ENCODE data around the gene ACACA.

Gene ACACA

GRCh38 chr17:37340804-37341203 is 65.8 kb downstream of the ACACA start:
- DNase-seq, result no peak

GRCh38 chr17:37339321-37339720 is 67.3 kb downstream of the ACACA start:
- DNase-seq, result no peak

GRCh38 chr17:37338847-37339246 is 67.8 kb downstream of the ACACA start:
- DNase-seq, result no peak

DNA sequence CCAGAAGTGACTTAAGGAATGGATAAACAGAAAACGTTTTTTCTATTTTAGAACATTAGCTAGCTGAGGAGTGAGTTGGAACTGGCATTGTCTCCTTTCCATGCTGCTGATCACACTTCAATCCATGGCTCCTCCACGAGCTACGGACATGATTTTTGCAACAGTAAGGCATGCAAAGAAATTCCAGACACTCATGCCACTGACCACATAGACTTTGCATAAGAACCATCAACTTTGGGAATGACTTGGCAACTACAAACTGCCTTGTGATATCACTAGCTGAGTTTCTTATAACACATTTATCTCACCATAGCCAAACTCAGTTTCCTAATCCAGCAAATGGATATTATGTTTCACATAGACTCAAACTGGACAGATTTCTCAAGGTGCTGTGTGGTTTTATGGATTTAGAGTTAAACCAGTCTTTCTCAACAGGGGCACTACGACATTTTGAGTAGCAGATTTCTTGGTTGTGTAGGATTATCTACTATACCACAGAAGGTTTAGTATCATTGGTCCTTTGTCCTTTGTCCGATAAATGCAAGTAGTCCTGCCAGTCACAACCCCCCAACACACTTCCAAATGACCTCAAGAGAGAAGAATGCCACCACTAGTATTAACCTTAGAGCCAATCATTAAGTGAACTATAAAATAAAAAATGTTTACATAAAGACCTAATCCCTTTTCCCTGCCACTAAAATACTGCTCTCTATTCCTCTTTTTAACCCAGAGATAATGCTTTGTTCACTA is 79.1 kb downstream of the ACACA start:
- DNase-seq, result no peak

- DNase-seq, result no peak
These were observed 83.6 kb downstream of the ACACA start for GRCh38 chr17:37322826-37323561.

DNA sequence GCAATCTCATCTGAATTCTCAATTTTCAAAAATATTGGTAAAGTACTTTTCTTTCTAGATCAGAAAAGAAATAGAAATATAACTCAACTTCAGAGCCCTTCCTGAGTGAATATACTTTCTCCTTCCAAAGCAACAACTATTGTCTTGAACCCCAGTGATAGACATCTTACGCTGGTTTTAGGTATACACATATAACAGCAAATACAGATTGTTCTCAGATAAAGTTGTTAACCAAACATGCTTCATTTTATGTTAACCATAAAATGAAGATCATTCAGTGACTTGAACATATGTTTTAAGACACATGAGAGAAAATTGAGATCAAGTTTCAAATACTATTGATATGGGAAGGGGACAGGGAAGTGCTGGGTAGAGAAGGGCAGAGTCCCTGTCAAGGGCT is 84.5 kb downstream of the ACACA start:
- no peak for DNase-seq

DNA sequence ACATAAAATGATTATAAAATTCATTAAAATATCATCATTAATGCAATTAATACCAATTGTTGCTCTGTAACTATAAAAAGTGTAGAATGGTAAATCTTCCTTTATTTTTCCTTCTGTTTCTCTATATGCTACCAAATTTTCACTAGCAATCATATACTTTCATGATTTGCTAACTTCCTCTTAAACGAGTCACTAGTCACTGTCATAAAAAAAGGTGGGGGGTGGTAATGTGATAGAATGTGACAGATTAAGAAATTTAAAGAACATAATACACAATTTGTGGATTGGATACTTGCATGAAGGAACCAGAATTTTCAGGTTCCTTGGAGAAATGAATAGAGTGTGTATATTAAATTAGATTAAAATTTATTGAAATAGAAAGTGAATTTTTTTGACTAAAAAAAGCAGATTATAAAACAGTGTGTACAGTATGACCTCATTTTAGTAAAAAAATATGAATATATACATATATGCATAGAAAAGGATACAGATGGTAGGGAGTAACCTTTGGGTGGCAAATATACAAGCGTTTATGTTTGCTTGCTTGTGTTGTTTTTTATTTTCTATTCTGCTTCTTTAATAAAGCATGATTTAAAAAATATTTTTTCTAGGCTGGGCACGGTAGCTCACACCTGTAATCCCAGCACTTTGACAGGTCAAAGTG is 87.6 kb downstream of the ACACA start:
- no peak for DNase-seq

- DNase-seq, result no peak
These were observed 88.8 kb downstream of the ACACA start for GRCh38 chr17:37317867-37318266.

GRCh38 chr17:37315601-37316000 is 91.0 kb downstream of the ACACA start:
- DNase-seq, result no peak

GRCh38 chr17:37312137-37312923 is 94.3 kb downstream of the ACACA start:
- no peak for DNase-seq

- no peak for DNase-seq
These were observed 95.7 kb downstream of the ACACA start for GRCh38 chr17:37310940-37311339.

DNA sequence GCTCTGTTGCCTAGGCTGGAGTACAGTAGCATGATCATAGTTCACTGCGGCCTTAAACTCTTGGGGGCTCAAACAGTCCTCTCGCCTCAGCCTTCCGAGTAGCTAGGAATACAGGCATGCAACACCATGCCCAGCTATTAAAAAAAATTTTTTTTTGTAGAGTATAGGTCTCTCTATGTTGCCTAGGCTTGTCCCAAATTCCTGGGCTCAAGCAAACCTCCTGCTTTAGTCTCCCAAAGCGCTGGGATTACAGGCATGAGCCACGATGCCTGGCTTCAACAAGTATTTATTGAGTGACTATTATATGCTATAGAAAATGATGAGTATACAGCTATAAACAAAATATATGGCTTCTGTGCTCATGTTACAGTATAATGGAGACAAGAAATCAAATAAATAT is 97.6 kb downstream of the ACACA start:
- DNase-seq, result no peak

GRCh38 chr17:37305406-37305905 is 101.2 kb downstream of the ACACA start:
- no peak for DNase-seq

DNA sequence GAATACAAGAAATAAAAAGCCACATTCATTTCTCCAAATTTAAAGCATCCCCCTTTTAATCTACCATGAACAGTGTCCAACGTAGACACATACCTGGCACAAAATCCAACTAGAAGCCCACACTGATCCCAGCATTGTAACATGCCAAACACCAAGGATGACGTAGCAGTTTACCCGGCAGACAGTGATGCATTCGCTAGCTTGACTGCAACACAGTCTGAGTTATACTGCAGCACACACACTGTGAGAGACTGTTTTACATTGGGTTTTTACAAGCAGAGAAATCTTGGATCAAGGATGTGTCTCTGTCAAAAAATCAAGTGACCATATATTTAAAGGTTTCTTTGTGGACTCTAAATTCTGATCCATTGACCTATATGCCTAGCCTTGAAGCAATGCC is 105.3 kb downstream of the ACACA start:
- DNase-seq, result no peak

DNA sequence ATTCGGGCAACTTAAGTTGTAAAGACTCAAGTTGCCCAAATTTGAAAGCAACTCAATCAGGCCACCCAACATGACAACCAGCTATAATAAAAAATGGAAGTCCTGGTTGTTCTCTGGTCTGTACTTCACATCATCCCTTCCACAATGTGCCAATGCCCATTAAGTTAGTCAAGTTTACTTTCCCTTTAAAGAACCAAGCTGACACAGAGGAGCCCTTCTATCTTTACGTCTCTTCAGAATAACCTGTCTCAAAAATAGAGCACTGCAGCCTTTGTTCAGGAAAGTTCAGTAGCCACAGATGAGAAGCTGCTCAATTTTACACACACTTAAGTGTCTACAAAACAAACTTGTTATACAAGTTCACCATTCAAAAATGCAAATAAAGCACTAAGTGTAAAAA is 106.0 kb downstream of the ACACA start:
- DNase-seq, result no peak

DNA sequence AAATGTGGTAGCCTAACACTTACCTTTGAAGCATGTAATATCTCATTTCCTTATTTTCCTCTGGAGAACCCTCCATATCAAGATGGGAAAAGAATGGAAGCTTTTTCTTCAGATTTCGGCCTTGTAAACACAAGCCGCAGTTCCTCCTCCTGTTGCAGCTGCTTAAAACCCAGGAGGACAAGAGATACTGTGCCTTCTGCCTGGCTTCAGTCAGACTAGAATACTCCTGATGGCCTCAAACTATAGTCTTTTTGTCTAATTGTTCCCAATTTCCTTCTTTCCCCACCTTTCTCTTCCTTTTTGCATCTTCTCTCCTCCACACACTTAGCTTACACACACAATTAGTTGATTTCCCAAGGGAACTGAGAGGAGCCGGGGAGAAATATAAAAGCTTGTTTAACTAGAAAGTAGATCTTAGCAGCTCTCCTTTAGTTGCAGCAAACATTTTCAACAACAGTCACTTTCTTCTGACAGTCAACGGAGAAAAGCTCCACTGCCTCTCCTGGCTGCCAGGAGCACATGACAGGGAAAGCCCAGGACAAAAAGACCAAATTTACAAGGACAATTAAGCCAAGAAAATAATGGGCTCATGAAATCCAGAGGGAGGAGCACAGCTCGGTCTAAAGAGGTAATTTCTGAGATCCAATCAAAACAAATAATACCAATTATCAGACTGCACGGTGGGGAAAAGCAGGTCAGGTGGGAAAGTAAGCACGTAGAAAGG is 107.2 kb downstream of the ACACA start:
- DNase-seq, result no peak

DNA sequence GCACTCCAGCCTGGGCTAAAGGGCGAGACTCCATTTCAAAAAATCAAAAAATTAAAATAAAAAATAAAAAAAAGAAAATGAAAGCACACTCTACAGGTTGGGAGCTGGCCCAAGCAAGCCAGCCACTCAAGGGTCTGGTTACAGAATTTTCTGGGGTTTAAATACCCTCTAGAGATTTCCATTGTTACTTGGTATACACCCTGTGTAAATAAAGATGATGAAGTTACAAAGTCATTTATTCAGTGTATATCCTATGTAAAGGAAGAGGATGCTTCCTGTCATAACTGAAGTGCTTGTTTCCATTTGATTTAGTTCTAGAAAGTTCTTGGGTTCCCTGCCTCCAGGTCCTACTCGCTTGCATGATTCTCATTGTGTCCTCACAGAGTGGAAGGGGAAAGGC is 110.7 kb downstream of the ACACA start:
- DNase-seq, result no peak

GRCh38 chr17:37294888-37295287 is 111.7 kb downstream of the ACACA start:
- no peak for DNase-seq

DNA sequence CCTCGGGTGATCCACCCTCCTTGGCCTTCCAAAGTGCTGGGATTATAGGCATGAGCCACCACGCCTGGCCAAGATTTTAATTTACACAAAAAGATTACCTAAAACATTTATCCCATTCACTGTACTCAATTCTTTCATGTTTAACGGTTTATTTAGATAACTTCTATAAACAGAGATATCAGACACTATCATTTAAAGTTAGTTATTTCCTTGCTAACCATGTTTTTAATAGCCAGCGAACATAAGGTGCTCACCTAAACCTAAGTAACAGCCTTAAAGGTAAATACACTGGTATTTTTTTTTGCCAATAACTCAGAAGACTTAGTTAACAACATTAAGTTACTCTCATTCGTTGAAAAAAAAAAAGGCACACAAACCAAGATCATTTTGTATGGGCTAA is 112.9 kb downstream of the ACACA start:
- DNase-seq, result no peak

- peak; percentile 24 for DNase-seq
These were observed 114.1 kb downstream of the ACACA start for GRCh38 chr17:37292429-37293139.

DNA sequence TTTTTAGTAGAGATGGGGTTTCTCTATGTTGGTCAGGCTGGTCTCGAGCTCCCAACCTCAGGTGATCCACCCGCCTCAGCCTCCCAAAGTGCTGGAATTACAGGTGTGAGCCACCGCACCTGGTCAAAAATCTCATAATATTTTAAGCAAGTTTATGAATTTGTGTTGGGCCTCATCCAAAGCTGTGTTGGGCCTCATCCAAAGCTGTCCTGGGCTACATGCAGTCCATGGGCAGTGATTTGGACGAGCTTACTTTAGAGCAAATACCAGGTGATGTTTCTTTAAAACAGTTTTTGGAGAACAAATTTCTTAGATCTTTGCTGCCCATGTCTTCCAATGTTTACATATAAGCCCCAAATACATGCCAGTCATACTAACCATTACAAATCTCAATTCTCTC is 115.3 kb downstream of the ACACA start:
- DNase-seq, result no peak

DNA sequence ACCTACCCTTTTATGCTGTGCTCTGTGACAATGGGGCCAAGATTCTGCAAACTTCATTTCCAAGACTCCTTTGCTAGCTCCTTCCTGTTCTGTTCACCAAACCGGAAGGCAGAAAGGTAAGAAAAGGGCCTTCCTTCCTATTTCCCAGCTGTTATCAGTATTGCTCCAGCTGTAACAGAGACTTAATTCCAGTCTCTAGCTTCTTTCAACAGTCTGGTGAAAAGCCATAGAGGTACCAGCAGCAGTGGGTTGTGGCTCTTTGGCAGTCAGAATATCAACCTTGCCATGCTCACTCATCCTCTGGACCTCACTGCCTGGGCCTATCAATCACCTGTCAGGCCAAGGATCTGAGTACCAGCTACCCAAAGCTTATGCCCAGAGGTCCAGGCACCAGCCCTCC is 120.2 kb downstream of the ACACA start:
- no peak for DNase-seq
